K562 (cell line): ENCODE measurements around the gene B4GALNT4. TPM values are rescaled to one million over a fixed set of nuclear protein-coding genes. Genes with fewer than 3 reads are reported as not detected.

Experiments used
- NFATC3 ChIP-seq: fragments of 450-650 bp; IDR thresholded peaks from 2 replicates; pipeline ENCODE4 v1.6.1; 2017; ENCODE audit warnings: mild to moderate bottlenecking
- PCBP1 ChIP-seq: fragments of 200-400 bp; formaldehyde crosslinking; IDR thresholded peaks from 2 replicates; pipeline ENCODE4 v1.6.1; 2018; ENCODE audit warnings: mild to moderate bottlenecking, low read depth, low read length; ENCODE audit not compliant: poor library complexity, severe bottlenecking
- POLR2A ChIP-seq: fragments of 450-650 bp; conservative IDR thresholded peaks from 2 replicates; pipeline ENCODE4 v1.6.1; 2016
- POLR2B ChIP-seq: fragments of 450-650 bp; IDR thresholded peaks from 2 replicates; pipeline ENCODE4 v1.6.1; 2018; ENCODE audit warnings: low read depth; ENCODE audit not compliant: partially characterized antibody
- TOE1 ChIP-seq, 2 experiments: fragments of 450-650 bp in 1 of 2; sonication (generic) in 1 of 2; formaldehyde crosslinking in 1 of 2; IDR thresholded peaks; 2 replicates each; pipeline versions ENCODE4 v1.7.1 to v1.8.0; 2016 to 2022; ENCODE audit warnings: borderline replicate concordance in 2 of 2, mild to moderate bottlenecking in 2 of 2, antibody characterized with exemption in 1 of 2, inconsistent platforms in 1 of 2, low read depth in 1 of 2, missing genetic modification reagents in 1 of 2, moderate library complexity in 1 of 2
- XRCC5 ChIP-seq: fragments of 200-400 bp; formaldehyde crosslinking; IDR thresholded peaks from 2 replicates; pipeline ENCODE4 v1.6.1; 2017; ENCODE audit warnings: low read depth, mild to moderate bottlenecking, low read length
- ZNF174 ChIP-seq: fragments of 250-450 bp; sonication (Bioruptor Pico); IDR thresholded peaks from 2 replicates; pipeline ENCODE4 v1.4.0; 2020; ENCODE audit warnings: mild to moderate bottlenecking
- polyA plus RNA-seq, 8 experiments: library from polyadenylated mRNA; depleted of rRNA in 4 of 8; stranded (reverse) in 5 of 8; unstranded in 3 of 8; fragments of >200 nt; fragmentation: Nextera tagmentation in 2 of 8; fragmentation: Illumina TruSeq in 1 of 8; extraction: Ambion mirVana in 2 of 8; extraction: Trizol in 1 of 8; gene quantifications; 2 replicates each; pipeline versions ENCODE4 v1.2.1 to v1.2.3, GENCODE V29; 2011 to 2014; ENCODE audit warnings: inconsistent platforms in 1 of 8, missing spikeins in 1 of 8
- total RNA-seq, 7 experiments: library from RNA; depleted of rRNA in 6 of 7; stranded (reverse); fragments of >200 nt in 6 of 7; fragmentation: Illumina TruSeq in 2 of 7; extraction: Trizol in 2 of 7; gene quantifications; 2 replicates each; pipeline versions ENCODE4 v1.2.1 to v1.2.3, GENCODE V29; 2011 to 2021; ENCODE audit warnings: low replicate concordance in 1 of 7
- TF ChIP-seq, protein P1 (sequence below): fragments of 250-450 bp; sonication (Bioruptor Pico); IDR thresholded peaks from 2 replicates; pipeline ENCODE4 v1.8.0; 2022; ENCODE audit warnings: inconsistent platforms, mild to moderate bottlenecking, moderate library complexity, borderline replicate concordance
- TF ChIP-seq, protein P2 (sequence below): fragments of 450-650 bp; IDR thresholded peaks from 2 replicates; pipeline ENCODE4 v1.6.1; 2014; ENCODE audit warnings: low read depth, mild to moderate bottlenecking, moderate library complexity, borderline replicate concordance
- TF ChIP-seq, protein P3 (sequence below): fragments of 250-450 bp; sonication (Bioruptor Pico); IDR thresholded peaks from 2 replicates; pipeline ENCODE4 v1.4.0; 2020; ENCODE audit warnings: borderline replicate concordance

The B4GALNT4 gene
- total and polyA plus RNA-seq, 9 of the 15 experiments (the other 6 are each of a cell fraction or from before 2014, with no cell fraction given): 0.20 to 37.1 (median 10.8) TPM; not detected in 1

DNA sequence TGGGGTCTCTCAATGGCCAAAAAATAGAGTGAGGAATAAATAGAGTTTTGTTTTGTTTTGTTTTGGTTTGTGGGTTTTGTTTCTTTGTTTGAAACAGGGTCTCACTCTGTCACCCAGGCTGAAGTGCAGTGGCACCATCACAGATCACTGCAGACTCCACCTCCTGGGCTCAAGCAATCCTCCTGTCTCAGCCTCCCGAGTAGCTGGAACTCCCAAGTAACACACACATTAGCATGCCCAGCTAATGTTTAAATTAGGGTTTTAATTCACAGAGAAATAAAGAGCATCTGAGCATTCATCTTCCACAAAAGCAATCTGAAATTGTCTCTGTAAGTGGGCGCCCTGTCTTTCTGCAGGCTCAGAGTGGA lies 39.4 kb upstream of the B4GALNT4 start (continued):
- TF ChIP-seq TOE1 (IDR thresholded peaks at IDR 0.05; ENCODE audit: borderline replicate concordance) (0 out of 2 replicates have a peak, but pooled peaks have one; percentile 6), TOE1 (CRISPR knock-in tag; IDR thresholded peaks at IDR 0.05; ENCODE audit: borderline replicate concordance, low read depth) (no peak), NFATC3 (0 out of 2 replicates have a peak, but pooled peaks have one; percentile 44), POLR2B (no peak), XRCC5 (no peak), POLR2A (no peak), PCBP1 (no peak), ZNF174 (CRISPR knock-in tag) (peak; percentile 37; the same call in 1 of the 2 replicates)
- TF ChIP-seq, protein P1, sequence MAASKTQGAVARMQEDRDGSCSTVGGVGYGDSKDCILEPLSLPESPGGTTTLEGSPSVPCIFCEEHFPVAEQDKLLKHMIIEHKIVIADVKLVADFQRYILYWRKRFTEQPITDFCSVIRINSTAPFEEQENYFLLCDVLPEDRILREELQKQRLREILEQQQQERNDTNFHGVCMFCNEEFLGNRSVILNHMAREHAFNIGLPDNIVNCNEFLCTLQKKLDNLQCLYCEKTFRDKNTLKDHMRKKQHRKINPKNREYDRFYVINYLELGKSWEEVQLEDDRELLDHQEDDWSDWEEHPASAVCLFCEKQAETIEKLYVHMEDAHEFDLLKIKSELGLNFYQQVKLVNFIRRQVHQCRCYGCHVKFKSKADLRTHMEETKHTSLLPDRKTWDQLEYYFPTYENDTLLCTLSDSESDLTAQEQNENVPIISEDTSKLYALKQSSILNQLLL: no peak
- TF ChIP-seq, protein P2, sequence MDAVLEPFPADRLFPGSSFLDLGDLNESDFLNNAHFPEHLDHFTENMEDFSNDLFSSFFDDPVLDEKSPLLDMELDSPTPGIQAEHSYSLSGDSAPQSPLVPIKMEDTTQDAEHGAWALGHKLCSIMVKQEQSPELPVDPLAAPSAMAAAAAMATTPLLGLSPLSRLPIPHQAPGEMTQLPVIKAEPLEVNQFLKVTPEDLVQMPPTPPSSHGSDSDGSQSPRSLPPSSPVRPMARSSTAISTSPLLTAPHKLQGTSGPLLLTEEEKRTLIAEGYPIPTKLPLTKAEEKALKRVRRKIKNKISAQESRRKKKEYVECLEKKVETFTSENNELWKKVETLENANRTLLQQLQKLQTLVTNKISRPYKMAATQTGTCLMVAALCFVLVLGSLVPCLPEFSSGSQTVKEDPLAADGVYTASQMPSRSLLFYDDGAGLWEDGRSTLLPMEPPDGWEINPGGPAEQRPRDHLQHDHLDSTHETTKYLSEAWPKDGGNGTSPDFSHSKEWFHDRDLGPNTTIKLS: no peak
- TF ChIP-seq, protein P3, sequence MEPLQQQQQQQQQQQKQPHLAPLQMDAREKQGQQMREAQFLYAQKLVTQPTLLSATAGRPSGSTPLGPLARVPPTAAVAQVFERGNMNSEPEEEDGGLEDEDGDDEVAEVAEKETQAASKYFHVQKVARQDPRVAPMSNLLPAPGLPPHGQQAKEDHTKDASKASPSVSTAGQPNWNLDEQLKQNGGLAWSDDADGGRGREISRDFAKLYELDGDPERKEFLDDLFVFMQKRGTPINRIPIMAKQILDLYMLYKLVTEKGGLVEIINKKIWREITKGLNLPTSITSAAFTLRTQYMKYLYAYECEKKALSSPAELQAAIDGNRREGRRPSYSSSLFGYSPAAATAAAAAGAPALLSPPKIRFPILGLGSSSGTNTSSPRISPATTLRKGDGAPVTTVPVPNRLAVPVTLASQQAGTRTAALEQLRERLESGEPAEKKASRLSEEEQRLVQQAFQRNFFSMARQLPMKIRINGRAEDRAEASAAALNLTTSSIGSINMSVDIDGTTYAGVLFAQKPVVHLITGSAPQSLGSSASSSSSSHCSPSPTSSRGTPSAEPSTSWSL (CRISPR knock-in tag): no peak
